ENCODE data around the gene MYO1B.

Gene MYO1B

DNA sequence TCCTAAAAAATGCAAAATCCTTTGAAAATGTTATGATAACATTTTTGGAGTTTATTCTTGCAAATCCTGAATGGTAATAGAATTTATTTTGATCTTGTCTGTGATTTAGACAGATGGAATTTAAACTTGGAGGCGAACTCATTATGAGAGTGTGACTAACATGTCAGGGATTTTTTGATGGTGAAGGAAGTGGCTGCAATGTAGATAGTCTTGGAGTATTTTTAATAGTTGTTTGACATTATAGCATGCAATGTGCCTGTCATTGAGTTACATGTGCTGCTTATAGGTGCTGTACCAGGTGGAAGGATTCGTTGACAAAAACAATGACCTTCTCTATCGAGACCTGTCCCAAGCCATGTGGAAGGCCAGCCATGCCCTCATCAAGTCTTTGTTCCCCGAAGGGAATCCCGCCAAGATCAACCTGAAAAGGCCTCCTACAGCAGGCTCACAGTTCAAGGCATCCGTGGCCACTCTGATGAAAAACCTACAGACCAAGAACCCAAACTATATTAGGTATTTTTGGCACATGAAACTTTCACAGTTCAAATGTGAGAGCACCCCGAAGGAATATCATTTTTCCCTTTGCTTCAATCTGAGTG, 141.8 kb downstream of the MYO1B start:
- H3K27ac ChIP-seq (ENCODE audit: low read depth, low read length), result no peak overlapping the region
- H3K9ac ChIP-seq (ENCODE audit: low read length), result no peak overlapping the region
- no peaks in the 10 kb centered on the region for H3K9me2 ChIP-seq (replicated peaks; ENCODE audit: insufficient read depth, low read length)
- H3K9me3 ChIP-seq (ENCODE audit: insufficient read depth, low read length), result no peaks in the 10 kb centered on the region
- no peaks in the 10 kb centered on the region for H3K79me2 ChIP-seq (ENCODE audit: insufficient read depth, low read length)
- H3K27me3 ChIP-seq (ENCODE audit: low read length), result no peaks in the 10 kb centered on the region
- TF ChIP-seq, protein P1, sequence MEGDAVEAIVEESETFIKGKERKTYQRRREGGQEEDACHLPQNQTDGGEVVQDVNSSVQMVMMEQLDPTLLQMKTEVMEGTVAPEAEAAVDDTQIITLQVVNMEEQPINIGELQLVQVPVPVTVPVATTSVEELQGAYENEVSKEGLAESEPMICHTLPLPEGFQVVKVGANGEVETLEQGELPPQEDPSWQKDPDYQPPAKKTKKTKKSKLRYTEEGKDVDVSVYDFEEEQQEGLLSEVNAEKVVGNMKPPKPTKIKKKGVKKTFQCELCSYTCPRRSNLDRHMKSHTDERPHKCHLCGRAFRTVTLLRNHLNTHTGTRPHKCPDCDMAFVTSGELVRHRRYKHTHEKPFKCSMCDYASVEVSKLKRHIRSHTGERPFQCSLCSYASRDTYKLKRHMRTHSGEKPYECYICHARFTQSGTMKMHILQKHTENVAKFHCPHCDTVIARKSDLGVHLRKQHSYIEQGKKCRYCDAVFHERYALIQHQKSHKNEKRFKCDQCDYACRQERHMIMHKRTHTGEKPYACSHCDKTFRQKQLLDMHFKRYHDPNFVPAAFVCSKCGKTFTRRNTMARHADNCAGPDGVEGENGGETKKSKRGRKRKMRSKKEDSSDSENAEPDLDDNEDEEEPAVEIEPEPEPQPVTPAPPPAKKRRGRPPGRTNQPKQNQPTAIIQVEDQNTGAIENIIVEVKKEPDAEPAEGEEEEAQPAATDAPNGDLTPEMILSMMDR (IDR thresholded peaks at IDR 0.05; ENCODE audit: insufficient read depth, low read length, poor library complexity, severe bottlenecking), result no peak
- TF ChIP-seq EZH2phosphoT487 (conservative IDR thresholded peaks at IDR 0.05; ENCODE audit: low read length), result no peak
- H3K4me2 ChIP-seq (ENCODE audit: low read depth, low read length, poor library complexity, severe bottlenecking), result no peak overlapping the region
- H2AFZ ChIP-seq (ENCODE audit: low read depth, low read length, severe bottlenecking), result no peak overlapping the region
- no peak overlapping the region for H3K4me3 ChIP-seq (ENCODE audit: insufficient read depth, low read length, poor library complexity, severe bottlenecking)
- H4K20me1 ChIP-seq (ENCODE audit: low read depth, low read length), result no peaks in the 10 kb centered on the region
- no peaks in the 10 kb centered on the region for H3F3A ChIP-seq (ENCODE audit: insufficient read depth)
- no peaks in the 10 kb centered on the region for H3K36me3 ChIP-seq (ENCODE audit: low read length)

DNA sequence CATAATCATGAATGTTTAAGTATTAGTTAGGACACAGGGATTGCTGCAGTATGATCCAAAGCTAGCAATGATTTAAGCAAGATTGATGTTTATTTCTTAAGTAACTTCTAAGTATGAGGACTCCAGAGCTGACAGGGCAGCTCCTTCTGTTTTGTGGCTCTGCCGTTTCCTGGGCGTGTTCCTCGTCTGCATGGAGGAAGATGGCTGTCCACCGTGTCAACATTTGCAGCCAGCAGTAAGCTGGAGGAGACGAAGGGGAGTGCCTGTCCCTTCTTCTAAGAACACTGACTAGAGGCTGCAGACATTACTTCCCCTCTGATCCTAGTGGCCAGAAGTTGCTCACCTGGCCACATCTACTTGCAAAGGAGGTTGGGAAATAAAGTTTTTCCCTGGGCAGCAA, 144.1 kb downstream of the MYO1B start:
- Histone ChIP-seq H3K4me3 (ENCODE audit: insufficient read depth, low read length, poor library complexity, severe bottlenecking) (no peak overlapping the region), H3K36me3 (ENCODE audit: low read length) (no peaks in the 10 kb centered on the region), H4K20me1 (ENCODE audit: low read depth, low read length) (no peaks in the 10 kb centered on the region), H3K9ac (ENCODE audit: low read length) (no peak overlapping the region), H2AFZ (ENCODE audit: low read depth, low read length, severe bottlenecking) (no peak overlapping the region), H3K4me2 (ENCODE audit: low read depth, low read length, poor library complexity, severe bottlenecking) (no peak overlapping the region), H3K79me2 (ENCODE audit: insufficient read depth, low read length) (no peaks in the 10 kb centered on the region), H3K9me2 (replicated peaks; ENCODE audit: insufficient read depth, low read length) (no peaks in the 10 kb centered on the region), H3K27me3 (ENCODE audit: low read length) (no peaks in the 10 kb centered on the region), H3K9me3 (ENCODE audit: insufficient read depth, low read length) (no peaks in the 10 kb centered on the region), H3F3A (ENCODE audit: insufficient read depth) (no peaks in the 10 kb centered on the region), H3K27ac (ENCODE audit: low read depth, low read length) (no peak overlapping the region)
- no peak for TF ChIP-seq EZH2phosphoT487 (conservative IDR thresholded peaks at IDR 0.05; ENCODE audit: low read length)
- TF ChIP-seq, protein P1 (IDR thresholded peaks at IDR 0.05; ENCODE audit: insufficient read depth, low read length, poor library complexity, severe bottlenecking), result no peak

DNA sequence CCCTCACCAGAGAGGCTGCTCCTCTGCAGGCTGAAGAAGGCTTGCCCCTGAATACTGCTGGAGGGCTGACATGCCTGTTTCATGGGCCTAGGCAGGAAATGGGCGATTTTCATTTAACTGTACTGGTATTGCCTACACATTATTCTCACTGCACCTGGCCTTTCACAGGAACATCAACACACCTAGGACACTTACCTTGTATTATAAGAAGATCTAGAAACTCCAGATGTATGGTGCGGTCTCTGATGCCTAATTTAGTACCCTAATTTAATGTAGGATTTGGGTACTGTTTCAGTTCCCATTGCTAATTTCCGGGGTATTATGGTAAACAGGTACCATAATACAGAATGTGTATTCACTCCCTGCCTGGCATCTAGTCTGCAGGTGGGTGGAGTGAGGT, 146.0 kb downstream of the MYO1B start:
- Histone ChIP-seq H3K4me3 (ENCODE audit: insufficient read depth, low read length, poor library complexity, severe bottlenecking) (no peak overlapping the region), H3K27ac (ENCODE audit: low read depth, low read length) (no peak overlapping the region), H3K79me2 (ENCODE audit: insufficient read depth, low read length) (no peaks in the 10 kb centered on the region), H2AFZ (ENCODE audit: low read depth, low read length, severe bottlenecking) (no peak overlapping the region), H4K20me1 (ENCODE audit: low read depth, low read length) (no peaks in the 10 kb centered on the region), H3K27me3 (ENCODE audit: low read length) (no peaks in the 10 kb centered on the region), H3K9me3 (ENCODE audit: insufficient read depth, low read length) (no peaks in the 10 kb centered on the region), H3F3A (ENCODE audit: insufficient read depth) (no peaks in the 10 kb centered on the region), H3K36me3 (ENCODE audit: low read length) (no peaks in the 10 kb centered on the region), H3K9me2 (replicated peaks; ENCODE audit: insufficient read depth, low read length) (no peaks in the 10 kb centered on the region), H3K4me2 (ENCODE audit: low read depth, low read length, poor library complexity, severe bottlenecking) (no peak overlapping the region), H3K9ac (ENCODE audit: low read length) (no peak overlapping the region)
- TF ChIP-seq EZH2phosphoT487 (conservative IDR thresholded peaks at IDR 0.05; ENCODE audit: low read length), result no peak
- TF ChIP-seq, protein P1 (IDR thresholded peaks at IDR 0.05; ENCODE audit: insufficient read depth, low read length, poor library complexity, severe bottlenecking), result no peak

Measured in SU-DHL-6 (cell line).